ENCODE results near the gene EPB41L2. TPM values are rescaled to one million over a fixed set of nuclear protein-coding genes. Genes with fewer than 3 reads are reported as not detected.

The EPB41L2 gene
- total RNA-seq, 4 donors from 2014 or later, result 57.2 to 116 (median 85.2) TPM

DNA sequence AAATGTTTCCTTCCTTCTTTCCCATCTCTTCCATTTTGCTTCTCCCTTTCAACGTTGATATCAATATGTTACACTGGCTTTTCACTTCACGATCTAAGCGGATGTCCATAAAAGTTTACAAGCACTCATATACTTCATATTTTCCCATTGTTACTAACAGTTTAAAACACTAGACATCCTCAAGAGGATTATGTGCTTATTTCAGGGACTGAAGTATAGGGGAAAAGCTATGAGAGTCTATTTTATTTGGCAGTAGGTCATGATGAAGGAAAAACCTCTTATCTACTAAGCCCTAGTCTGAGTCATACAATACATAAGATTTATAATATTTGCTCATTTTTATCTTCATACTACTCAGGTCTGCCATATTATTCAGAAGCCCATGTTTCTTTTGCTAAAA lies 20.6 kb upstream of the EPB41L2 start:
- ATAC-seq, result no peak
- WGBS, 2 donors (ENCODE audit: low coverage in 1 of 2), result 77 to 85% methylated on average over 2 to 3 of the region's 3 CpGs

DNA sequence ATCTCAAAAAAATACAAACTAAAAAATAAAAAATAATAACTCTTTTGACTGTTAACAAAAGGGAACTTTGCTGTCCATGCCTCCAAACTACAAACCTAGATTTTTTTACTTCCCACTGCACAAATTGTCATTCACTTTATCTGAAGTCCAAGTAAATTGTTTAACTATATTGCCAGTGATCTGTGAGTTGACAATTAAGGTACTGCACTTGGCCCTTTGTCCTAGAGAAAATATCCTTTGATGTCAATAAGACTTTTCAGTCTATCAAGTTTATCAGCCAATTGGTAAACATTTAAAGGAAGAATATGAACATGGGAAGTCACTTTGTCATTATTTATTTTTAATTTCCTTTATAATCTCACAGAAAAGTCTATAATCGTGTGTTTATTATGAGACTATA lies 19.3 kb upstream of the EPB41L2 start:
- H3K36me3 ChIP-seq, result no peaks in the 10 kb centered on the region
- no peak for ATAC-seq
- no peak overlapping the region for H3K27ac ChIP-seq
- no peaks in the 10 kb centered on the region for H3K27me3 ChIP-seq
- TF ChIP-seq EP300 (IDR thresholded peaks at IDR 0.05), result no peak
- TF ChIP-seq, protein P1, sequence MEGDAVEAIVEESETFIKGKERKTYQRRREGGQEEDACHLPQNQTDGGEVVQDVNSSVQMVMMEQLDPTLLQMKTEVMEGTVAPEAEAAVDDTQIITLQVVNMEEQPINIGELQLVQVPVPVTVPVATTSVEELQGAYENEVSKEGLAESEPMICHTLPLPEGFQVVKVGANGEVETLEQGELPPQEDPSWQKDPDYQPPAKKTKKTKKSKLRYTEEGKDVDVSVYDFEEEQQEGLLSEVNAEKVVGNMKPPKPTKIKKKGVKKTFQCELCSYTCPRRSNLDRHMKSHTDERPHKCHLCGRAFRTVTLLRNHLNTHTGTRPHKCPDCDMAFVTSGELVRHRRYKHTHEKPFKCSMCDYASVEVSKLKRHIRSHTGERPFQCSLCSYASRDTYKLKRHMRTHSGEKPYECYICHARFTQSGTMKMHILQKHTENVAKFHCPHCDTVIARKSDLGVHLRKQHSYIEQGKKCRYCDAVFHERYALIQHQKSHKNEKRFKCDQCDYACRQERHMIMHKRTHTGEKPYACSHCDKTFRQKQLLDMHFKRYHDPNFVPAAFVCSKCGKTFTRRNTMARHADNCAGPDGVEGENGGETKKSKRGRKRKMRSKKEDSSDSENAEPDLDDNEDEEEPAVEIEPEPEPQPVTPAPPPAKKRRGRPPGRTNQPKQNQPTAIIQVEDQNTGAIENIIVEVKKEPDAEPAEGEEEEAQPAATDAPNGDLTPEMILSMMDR (IDR thresholded peaks at IDR 0.05), result no peak
- no peak for TF ChIP-seq POLR2AphosphoS5 (IDR thresholded peaks at IDR 0.05)
- no peak for TF ChIP-seq POLR2A (IDR thresholded peaks at IDR 0.05)
- 33 to 71% methylated on average over 1 of the region's 1 CpG for WGBS, 2 donors (ENCODE audit: low coverage in 1 of 2)
- H3K4me3 ChIP-seq, result no peak overlapping the region
- peaks cover 0 to 10% (median 0%) of the 10 kb centered on the region in 3 donors for H3K9me3 ChIP-seq
- H3K4me1 ChIP-seq, result no peaks in the 10 kb centered on the region

More for the DNA sequence above, 20.6 kb upstream of the EPB41L2 start:
- H3K4me1 ChIP-seq, result no peaks in the 10 kb centered on the region
- no peaks in the 10 kb centered on the region for H3K36me3 ChIP-seq
- TF ChIP-seq, protein P1 (IDR thresholded peaks at IDR 0.05), result no peak
- TF ChIP-seq POLR2AphosphoS5 (IDR thresholded peaks at IDR 0.05), result no peak
- no peak for TF ChIP-seq POLR2A (IDR thresholded peaks at IDR 0.05)
- TF ChIP-seq EP300 (IDR thresholded peaks at IDR 0.05), result no peak
- no peaks in the 10 kb centered on the region for H3K27me3 ChIP-seq
- H3K4me3 ChIP-seq, result no peak overlapping the region
- no peak overlapping the region for H3K27ac ChIP-seq
- H3K9me3 ChIP-seq, result peaks cover 0 to 10% (median 0%) of the 10 kb centered on the region in 3 donors

DNA sequence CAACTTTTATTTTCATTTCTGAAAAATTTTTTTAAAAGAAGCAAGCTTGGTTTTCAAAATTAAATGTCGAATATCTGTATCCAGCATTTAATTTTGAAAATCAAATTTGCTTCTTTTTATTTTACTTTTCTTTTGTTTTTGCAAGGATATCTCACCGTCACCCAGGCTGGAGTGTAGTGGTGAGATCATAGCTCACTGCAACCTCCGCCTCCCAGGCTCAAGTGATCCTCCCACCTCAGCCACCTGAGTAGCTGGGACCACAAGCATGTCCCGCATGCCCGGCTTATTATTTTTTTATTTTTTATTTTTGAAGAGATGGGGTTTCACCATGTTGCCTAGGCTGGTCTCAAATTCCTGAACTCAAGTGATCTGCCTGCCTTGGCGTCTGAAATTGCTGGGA lies 17.0 kb upstream of the EPB41L2 start:
- WGBS, 2 donors (ENCODE audit: low coverage in 1 of 2), result 98 to 100% methylated on average over 2 to 6 of the region's 6 CpGs
- no peaks in the 10 kb centered on the region for H3K4me1 ChIP-seq
- TF ChIP-seq, protein P1 (IDR thresholded peaks at IDR 0.05), result no peak
- TF ChIP-seq POLR2A (IDR thresholded peaks at IDR 0.05) (no peak), EP300 (IDR thresholded peaks at IDR 0.05) (no peak), POLR2AphosphoS5 (IDR thresholded peaks at IDR 0.05) (no peak)
- H3K4me3 ChIP-seq, result no peak overlapping the region
- no peaks in the 10 kb centered on the region for H3K36me3 ChIP-seq
- no peaks in the 10 kb centered on the region for H3K27me3 ChIP-seq
- H3K9me3 ChIP-seq, result no peaks in the 10 kb centered on the region
- ATAC-seq, result no peak
- no peak overlapping the region for H3K27ac ChIP-seq

DNA sequence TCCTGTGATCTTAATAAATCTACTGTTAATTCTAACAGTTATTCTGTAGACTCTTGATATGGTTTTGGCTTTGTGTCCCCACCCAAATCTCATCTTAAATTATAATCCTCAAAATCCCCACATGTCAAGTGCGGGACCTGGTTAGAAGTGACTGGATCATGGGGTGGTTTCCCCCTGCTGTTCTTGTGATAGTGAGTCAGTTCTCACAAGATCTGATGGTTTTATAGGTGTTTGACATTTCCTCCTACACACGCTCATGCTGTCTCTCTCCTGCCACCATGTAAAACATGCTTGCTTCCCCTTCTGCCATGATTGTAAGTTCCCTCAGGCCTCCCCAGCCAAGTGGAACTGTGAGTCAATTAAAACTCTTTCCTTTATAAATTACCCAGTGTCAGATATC lies 10.5 kb upstream of the EPB41L2 start:
- H3K4me1 ChIP-seq, result no peaks in the 10 kb centered on the region
- no peak overlapping the region for H3K4me3 ChIP-seq
- 89 to 100% methylated on average over 2 of the region's 2 CpGs for WGBS, 2 donors (ENCODE audit: low coverage in 1 of 2)

DNA sequence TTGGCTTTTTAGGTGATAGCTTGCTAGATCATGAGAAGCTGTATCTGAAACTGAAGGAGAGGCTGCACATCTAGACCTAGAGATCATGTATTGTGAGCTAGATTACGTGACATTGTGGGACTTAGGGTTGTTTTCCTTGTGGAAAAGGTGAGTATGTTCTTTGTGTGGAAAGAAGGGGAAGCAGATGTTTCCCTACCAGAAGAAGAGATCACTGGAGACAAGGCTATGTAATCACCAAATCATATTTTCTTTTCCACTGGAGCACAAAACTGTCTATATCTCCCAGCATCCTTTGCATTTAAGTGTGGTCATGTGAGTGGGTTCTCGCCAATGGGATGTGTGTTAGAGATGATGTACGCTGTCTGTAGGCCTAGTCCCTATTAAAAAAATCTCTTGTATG lies 7.0 kb upstream of the EPB41L2 start:
- H3K4me3 ChIP-seq, result no peak overlapping the region
- H3K27me3 ChIP-seq, result no peaks in the 10 kb centered on the region
- WGBS, 2 donors (ENCODE audit: low coverage in 1 of 2), result 87% methylated on average over 3 of the region's 3 CpGs; no CpG with 5 or more reads in 1 of the 2 donors
- no peak overlapping the region for H3K27ac ChIP-seq
- no peaks in the 10 kb centered on the region for H3K36me3 ChIP-seq
- no peaks in the 10 kb centered on the region for H3K4me1 ChIP-seq
- no peaks in the 10 kb centered on the region for H3K9me3 ChIP-seq
- no peak for ATAC-seq
- no peak for TF ChIP-seq EP300 (IDR thresholded peaks at IDR 0.05)

More for the DNA sequence above, 10.5 kb upstream of the EPB41L2 start:
- no peaks in the 10 kb centered on the region for H3K27me3 ChIP-seq
- TF ChIP-seq POLR2A (IDR thresholded peaks at IDR 0.05), result no peak
- TF ChIP-seq EP300 (IDR thresholded peaks at IDR 0.05), result no peak
- TF ChIP-seq POLR2AphosphoS5 (IDR thresholded peaks at IDR 0.05), result no peak
- TF ChIP-seq, protein P1 (IDR thresholded peaks at IDR 0.05), result no peak
- H3K27ac ChIP-seq, result no peak overlapping the region
- no peak for ATAC-seq
- H3K36me3 ChIP-seq, result no peaks in the 10 kb centered on the region
- H3K9me3 ChIP-seq, result no peaks in the 10 kb centered on the region
